Mucosa of stomach (tissue), 1 donor: Measurements from ENCODE around the gene UBL4A.
A peak's percentile ranks its signal among the peaks of the same experiment; 100 is the strongest.
"Not testable (repeated sequence)": the region's sequence is repeated elsewhere in the genome, so short reads cannot be mapped to it uniquely, and the experiment has no call there.

Source experiments
- H3K27me3 ChIP-seq: one replicate; pipeline ENCODE4 v1.7.0; 2013; ENCODE audit warnings: mild to moderate bottlenecking, low read length; ENCODE audit not compliant: control insufficient read depth, insufficient read depth
- H3K36me3 ChIP-seq: one replicate; pipeline ENCODE4 v1.7.0; 2013; ENCODE audit warnings: low read length; ENCODE audit not compliant: control insufficient read depth, insufficient read depth
- H3K4me1 ChIP-seq: one replicate; pipeline ENCODE4 v1.7.0; 2013; ENCODE audit warnings: mild to moderate bottlenecking, low read length; ENCODE audit not compliant: control insufficient read depth, insufficient read depth
- H3K4me3 ChIP-seq: one replicate; pipeline ENCODE4 v1.7.0; 2013; ENCODE audit warnings: low read length
- H3K9ac ChIP-seq: one replicate; pipeline ENCODE4 v1.7.0; 2013; ENCODE audit warnings: mild to moderate bottlenecking, low read length, moderate library complexity
- H3K9me3 ChIP-seq: one replicate; pipeline ENCODE4 v1.7.0; 2013; ENCODE audit warnings: mild to moderate bottlenecking, low read length, moderate library complexity; ENCODE audit not compliant: control insufficient read depth
- donor health status: Pancreatic carcinoma.

The UBL4A gene

DNA sequence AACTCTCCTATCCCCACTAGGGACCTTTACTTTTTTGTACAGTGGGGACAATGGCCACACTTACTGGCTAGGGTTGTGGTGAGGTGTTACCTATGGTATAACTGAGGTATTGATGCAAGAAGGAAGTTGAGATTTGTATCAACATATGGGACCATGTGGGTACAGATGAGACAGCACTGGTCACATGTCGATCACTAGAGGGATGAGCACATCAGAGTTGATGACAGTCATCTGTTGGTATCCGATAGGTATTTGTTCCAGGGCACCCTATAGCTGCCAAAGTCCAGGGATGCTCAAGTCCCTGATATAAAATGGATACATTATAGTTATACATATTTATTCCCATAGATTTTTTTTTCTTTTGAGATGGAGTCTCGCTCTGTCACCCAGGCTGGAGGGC lies 16.6 kb upstream of the UBL4A start:
- no peaks in the 10 kb centered on the region for H3K9me3 ChIP-seq
- no peaks in the 10 kb centered on the region for H3K4me1 ChIP-seq
- H3K9ac ChIP-seq: no peak overlapping the region
- H3K4me3 ChIP-seq: no peak overlapping the region
- no peaks in the 10 kb centered on the region for H3K36me3 ChIP-seq
- H3K27me3 ChIP-seq: no peaks in the 10 kb centered on the region

DNA sequence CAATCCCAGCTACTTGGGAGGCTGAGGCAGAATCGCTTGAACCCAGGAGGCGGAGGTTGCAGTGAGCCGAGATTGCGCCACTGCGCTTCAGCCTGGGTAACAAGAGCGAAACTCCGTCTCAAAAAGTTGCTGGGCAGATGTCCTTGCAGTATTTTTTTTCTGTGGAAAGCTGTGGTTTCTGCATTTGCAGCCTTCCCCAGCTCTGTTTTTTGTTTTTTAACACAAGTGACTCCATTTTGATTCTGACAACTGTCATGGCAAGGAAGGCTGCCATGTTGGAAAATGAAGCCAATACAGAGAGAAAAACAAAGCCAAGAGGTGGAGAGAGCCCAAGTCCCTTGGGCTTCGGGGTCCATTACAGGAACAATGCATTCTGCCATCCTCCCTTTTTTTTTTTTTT lies 15.7 kb upstream of the UBL4A start:
- Histone ChIP-seq H3K4me1 (no peaks in the 10 kb centered on the region), H3K4me3 (no peak overlapping the region), H3K9ac (no peak overlapping the region), H3K36me3 (no peaks in the 10 kb centered on the region), H3K9me3 (no peaks in the 10 kb centered on the region), H3K27me3 (no peaks in the 10 kb centered on the region)

DNA sequence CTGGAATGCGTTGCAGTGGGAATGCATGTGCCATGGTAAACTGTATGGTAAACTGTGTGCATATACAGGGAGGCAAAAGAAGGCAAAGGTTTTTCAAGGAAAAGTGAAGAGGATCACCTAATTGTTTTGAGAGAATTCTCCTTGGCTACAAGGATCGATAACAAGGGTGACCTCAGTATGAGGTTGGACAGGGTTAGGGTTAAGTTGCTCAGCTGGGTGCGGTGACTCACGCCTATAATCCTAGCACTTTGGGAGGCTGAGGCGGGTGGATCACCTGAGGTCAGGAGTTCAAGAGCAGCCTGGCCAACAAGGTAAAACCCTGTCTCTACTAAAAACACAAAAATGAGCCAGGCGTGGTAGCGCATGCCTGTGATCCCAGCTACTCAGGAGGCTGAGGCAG lies 15.0 kb upstream of the UBL4A start:
- not testable (repeated sequence) for H3K9ac ChIP-seq, H3K9me3 ChIP-seq, H3K27me3 ChIP-seq, H3K4me3 ChIP-seq, H3K4me1 ChIP-seq, H3K36me3 ChIP-seq

DNA sequence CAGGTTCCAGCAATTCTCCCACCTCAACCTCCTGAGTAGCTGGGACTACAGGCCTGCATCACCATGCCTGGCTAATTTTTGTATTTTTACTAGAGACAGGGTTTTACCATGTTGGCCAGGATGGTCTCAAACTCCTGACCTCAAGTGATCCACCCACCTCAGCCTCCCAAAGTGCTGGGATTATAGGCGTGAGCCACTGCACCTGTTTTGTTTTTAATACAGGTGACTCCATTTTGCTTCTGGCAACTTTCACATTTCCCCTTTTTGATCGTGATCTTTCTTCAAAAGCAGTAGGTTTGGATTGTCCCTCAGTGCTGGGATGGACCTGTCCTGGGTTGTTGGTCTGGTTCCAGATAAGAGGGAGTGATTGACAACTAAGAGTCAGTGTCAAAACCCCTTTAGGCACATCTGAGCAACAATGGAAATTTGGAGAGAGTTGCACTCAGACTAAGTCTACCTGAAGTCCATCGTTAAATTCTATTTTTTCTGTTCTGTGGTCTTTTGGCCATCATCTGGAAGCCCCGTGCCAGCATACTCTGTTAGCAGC lies 10.2 kb upstream of the UBL4A start:
- not testable (repeated sequence) for H3K9ac ChIP-seq, H3K4me3 ChIP-seq, H3K36me3 ChIP-seq, H3K9me3 ChIP-seq, H3K4me1 ChIP-seq, H3K27me3 ChIP-seq

DNA sequence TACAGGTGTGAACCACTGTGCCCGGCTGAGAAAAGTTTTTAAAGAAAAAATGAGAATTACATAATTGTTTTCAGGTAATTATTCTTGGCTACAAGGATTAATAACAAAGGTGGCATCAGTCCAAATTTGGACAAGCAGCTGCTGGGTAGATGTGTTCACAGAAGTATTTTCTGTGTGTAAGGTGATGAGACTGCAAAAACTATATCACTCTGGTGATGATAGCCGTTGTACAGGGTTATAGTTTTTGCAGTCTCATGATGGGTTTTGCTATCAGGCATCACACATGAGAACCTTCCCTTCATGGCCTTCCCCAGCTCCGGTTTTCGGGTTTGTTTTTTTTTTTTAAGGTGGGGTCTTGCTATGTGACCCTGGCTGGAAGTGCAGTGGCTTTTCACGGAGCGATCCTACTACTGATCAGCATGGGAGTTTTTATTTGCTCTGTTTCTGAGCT lies 9.1 kb upstream of the UBL4A start:
- H3K9ac ChIP-seq: no peak overlapping the region
- H3K9me3 ChIP-seq: no peaks in the 10 kb centered on the region

DNA sequence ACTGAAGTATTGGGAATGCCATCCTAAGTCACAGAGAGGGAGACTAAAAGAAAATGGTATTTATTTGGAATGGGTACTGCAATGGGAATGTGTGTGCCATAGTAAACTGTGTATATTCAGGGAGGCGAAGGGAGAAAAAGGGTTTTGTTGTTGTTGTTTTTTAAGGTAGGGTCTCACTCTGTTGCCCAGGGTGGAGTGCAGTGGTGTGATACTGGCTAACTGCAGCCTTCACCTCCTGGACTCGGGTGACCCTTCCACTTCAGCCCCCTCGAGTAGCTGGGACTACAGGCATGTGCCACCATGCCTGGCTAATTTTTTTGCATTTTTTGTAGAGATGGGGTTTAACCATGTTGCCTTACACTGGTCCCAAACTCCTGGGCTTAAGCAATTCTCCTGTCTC lies 8.3 kb upstream of the UBL4A start:
- H3K9me3 ChIP-seq: no peaks in the 10 kb centered on the region
- H3K9ac ChIP-seq: no peak overlapping the region
- H3K4me3 ChIP-seq: no peak overlapping the region
- H3K27me3 ChIP-seq: no peaks in the 10 kb centered on the region
- H3K4me1 ChIP-seq: no peaks in the 10 kb centered on the region
- H3K36me3 ChIP-seq: no peaks in the 10 kb centered on the region

More for the DNA sequence above, 9.1 kb upstream of the UBL4A start:
- no peaks in the 10 kb centered on the region for H3K36me3 ChIP-seq
- no peaks in the 10 kb centered on the region for H3K27me3 ChIP-seq
- no peaks in the 10 kb centered on the region for H3K4me1 ChIP-seq
- no peak overlapping the region for H3K4me3 ChIP-seq

DNA sequence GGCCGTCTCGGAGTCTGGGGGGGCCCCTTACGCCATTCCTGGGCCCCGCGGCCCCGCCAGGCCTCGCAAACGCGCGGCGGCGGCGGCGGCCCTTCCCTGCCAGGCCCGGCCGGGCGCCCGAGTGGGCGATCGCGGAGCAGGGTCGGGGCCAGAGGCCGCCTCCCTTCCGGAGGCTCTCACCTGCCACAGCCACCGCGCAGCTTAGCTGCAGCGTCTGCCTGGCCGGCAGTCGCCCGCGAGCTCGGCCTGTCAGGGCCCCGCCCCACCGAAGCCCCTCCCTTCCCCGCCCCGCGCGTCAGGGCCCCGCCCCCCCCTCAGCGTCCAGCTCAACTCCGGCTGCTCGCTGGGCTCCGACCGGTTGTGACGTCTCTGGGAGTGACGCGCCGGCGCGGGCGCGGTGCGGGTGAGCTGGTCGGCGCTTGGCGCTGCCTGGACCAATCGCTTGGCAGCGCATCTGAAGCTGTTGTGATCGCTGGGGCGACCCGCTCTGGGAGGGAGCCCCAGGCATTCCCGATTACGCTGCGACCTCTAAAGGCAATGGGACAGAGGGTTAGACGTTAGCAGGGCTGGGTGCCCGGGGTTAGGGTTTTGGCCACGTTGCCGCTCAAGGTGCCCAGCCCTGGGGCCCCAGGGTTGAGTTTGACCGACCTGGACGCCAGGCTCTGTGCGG lies 4.1 kb upstream of the UBL4A start, which contains the start of gene SLC10A3:
Gene SLC10A3, minus strand, starts transcription at position 216 of the 670 bp plus-strand sequence. CDS start 1,689 bp downstream, outside the sequence.
- Histone ChIP-seq H3K4me3 (peak within 1 kb of the TSS; percentile 31), H3K9ac (peak within 1 kb of the TSS; percentile 70), H3K36me3 (no peaks in the 10 kb centered on the region), H3K4me1 (peaks cover 8% of the 10 kb centered on the region), H3K27me3 (no peaks in the 10 kb centered on the region), H3K9me3 (no peaks in the 10 kb centered on the region)

DNA sequence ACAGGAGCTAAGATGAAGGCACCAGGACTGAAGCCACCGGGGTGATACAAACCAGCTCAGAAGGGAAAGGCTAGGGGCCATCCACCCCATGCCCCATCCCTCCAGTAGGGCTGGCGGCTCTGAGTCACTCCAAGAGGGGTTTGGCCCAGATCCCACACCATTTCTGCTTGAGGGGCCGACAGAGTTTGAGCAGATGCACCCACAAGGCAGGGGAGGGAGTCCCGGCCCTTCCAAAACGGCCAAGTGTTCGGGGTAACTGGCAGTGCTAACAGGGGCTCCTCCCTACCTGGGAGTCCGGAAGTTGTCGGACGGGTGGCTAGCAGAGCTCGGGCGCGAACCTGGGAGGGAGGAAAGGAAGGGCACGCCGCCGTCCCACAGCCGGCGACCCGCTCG lies 3.6 kb upstream of the UBL4A start:
- H3K4me1 ChIP-seq: peaks cover 13% of the 10 kb centered on the region
- H3K9ac ChIP-seq: peak overlapping the region; percentile 65
- H3K36me3 ChIP-seq: no peaks in the 10 kb centered on the region
- no peaks in the 10 kb centered on the region for H3K27me3 ChIP-seq
- no peaks in the 10 kb centered on the region for H3K9me3 ChIP-seq
- H3K4me3 ChIP-seq: peak overlapping the region; percentile 31

DNA sequence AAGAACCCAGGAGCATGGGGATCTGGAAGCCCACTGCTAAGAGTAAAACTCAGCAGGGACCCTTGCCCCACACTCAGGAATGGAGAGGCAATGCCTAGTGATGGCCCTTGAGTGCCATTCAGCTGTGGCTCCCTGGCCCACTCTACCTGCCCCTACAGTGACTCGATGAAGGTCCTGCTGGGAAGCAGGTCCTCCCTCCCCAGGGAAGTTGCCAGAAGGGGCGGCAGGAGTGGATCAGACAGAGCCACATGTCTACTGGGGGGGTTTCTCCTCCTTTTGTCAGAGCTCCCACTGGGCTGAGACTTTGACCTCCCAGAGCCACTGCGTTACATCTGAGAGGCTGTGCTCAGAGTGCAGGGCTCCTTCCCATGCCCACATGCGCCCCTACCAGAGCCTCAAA lies 2.8 kb upstream of the UBL4A start:
- Histone ChIP-seq H3K27me3 (no peaks in the 10 kb centered on the region), H3K9ac (peak overlapping the region; percentile 65), H3K4me3 (no peak overlapping the region), H3K9me3 (no peaks in the 10 kb centered on the region), H3K4me1 (peaks cover 21% of the 10 kb centered on the region), H3K36me3 (no peaks in the 10 kb centered on the region)

DNA sequence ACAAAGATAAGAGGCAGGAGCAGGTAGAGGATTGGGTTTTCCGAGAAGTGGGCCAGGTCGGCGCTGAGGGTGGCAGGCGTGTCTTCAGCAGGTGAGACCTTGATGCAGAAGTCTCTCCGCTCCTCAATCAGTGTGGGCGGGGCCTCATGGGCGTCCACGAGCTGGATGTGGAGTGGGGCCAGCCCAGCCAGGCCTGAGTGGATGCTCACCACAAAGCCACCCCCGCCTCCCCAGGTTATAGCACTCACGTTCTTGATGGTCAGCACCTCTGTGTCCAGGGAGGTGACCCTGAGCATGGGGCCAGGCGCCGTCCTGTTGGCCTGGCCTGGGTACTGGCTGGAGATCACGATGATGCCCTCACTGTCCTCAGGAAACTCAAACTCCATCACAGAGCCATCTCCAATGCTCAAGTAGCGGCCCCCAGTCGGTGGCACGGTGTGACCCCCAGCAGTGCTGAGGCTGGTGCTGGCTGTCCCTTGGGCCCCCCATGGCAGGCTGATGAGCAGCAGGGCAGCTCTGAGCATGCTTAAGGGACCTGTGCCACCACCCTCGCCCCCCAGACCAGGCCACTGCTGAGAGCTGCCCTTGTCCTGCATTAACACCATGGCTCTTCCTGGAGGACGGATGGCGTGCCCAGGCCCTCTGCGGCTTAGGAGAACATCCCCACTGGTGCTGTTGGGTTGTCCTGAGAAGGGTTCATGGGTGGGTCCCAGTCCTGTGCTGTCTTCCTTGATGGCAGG lies 2.1 kb upstream of the UBL4A start:
- Histone ChIP-seq H3K4me1 (peaks cover 24% of the 10 kb centered on the region), H3K4me3 (no peak overlapping the region), H3K27me3 (no peaks in the 10 kb centered on the region), H3K9ac (no peak overlapping the region), H3K36me3 (no peaks in the 10 kb centered on the region), H3K9me3 (no peaks in the 10 kb centered on the region)

DNA sequence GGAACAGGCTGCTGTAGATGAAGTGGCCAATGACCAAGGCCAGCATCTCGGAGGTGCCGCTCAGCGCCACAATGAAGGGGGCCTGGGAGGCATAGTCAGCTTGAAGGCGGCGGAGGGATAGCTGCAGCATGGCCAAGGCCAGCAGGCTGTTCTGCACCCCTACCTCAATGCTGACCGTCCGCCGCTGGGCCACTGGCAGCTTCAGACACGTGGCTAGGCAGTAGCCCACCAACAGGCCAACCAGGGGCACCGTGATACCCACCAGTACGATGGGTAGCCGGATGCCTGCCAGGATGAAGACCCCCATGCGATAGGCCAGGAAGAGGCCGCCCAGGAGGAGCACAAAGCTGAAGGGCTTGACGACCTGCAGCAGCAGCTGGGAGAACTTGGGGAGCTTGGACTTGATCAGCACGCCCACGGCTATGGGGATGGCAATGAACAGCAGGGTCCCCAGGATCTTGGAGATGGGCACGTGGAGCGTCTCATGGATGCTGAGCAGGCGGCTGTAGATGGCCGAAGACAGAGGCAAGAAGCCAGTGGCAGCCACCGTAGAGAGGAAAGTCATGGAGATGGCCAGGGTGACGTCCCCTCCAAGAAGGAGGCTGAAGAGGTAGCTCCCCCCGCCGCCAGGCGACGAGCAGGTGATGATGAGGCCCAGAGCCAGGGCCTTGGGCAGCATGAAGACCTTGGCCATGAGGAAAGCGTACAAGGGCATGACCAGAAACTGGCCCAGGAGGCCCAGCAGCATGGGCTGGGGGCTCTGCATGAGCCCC lies 1.3 kb upstream of the UBL4A start:
- Histone ChIP-seq H3K4me1 (peaks cover 24% of the 10 kb centered on the region), H3K4me3 (no peak overlapping the region), H3K9ac (no peak overlapping the region), H3K27me3 (no peaks in the 10 kb centered on the region), H3K36me3 (no peaks in the 10 kb centered on the region), H3K9me3 (no peaks in the 10 kb centered on the region)

DNA sequence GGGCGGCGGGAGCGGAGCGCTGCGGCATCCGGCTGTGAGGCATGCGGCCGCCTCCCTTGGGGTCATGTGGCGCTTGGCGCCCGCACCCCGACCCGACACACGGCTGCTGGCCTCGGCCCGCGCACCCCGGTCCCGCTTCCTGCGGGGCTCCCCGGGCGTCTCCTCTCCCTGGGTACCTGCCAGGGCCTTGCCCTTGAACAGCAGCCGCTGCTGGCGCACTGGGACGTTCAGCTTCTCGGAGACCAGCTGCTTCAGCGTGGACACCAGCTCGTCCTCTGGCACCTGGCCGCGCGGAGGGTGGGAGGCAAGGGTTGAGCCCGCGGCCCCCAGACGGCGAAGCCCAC lies 391 bp downstream of the UBL4A start:
- Histone ChIP-seq H3K27me3 (no peaks in the 10 kb centered on the region), H3K4me1 (peaks cover 24% of the 10 kb centered on the region), H3K9me3 (no peaks in the 10 kb centered on the region), H3K36me3 (no peaks in the 10 kb centered on the region), H3K9ac (peak overlapping the region; percentile 59), H3K4me3 (peak overlapping the region; percentile 36)
